Measurements from ENCODE around the gene GPR153.
"Not testable (repeated sequence)": the region's sequence is repeated elsewhere in the genome, so short reads cannot be mapped to it uniquely, and the experiment has no call there.

GPR153 gene

GRCh38 chr1:6260961-6261614 is at the start of gene GPR153:
Gene GPR153 (minus strand): TSS chr1:6261098. CDS start chr1:6254905, 6,193 bp downstream.
- peak; percentile 44 to 67 for DNase-seq (ENCODE audit: low read depth in 2 of 2)

- DNase-seq (ENCODE audit: low read depth in 2 of 2), result no peak
These were observed 49.4 kb upstream of the GPR153 start for GRCh38 chr1:6310116-6310848.

- no peak for DNase-seq (ENCODE audit: low read depth in 2 of 2)
These were observed 48.7 kb upstream of the GPR153 start for GRCh38 chr1:6309564-6309963.

- DNase-seq (ENCODE audit: low read depth in 2 of 2), result no peak
These were observed 47.6 kb upstream of the GPR153 start for GRCh38 chr1:6308449-6308848.

- not testable (repeated sequence) for DNase-seq (ENCODE audit: low read depth in 2 of 2)
These were observed 46.8 kb upstream of the GPR153 start for GRCh38 chr1:6307682-6308081.

- no peak for DNase-seq (ENCODE audit: low read depth in 2 of 2)
These were observed 46.2 kb upstream of the GPR153 start for GRCh38 chr1:6307099-6307498.

- no peak for DNase-seq (ENCODE audit: low read depth in 2 of 2)
These were observed 42.6 kb upstream of the GPR153 start for GRCh38 chr1:6303397-6304012.

- DNase-seq (ENCODE audit: low read depth in 2 of 2), result no peak
These were observed 41.7 kb upstream of the GPR153 start for GRCh38 chr1:6302568-6302967.

- DNase-seq (ENCODE audit: low read depth in 2 of 2), result no peak
These were observed 40.6 kb upstream of the GPR153 start for GRCh38 chr1:6301526-6301925.

- no peak for DNase-seq (ENCODE audit: low read depth in 2 of 2)
These were observed 39.6 kb upstream of the GPR153 start for GRCh38 chr1:6300342-6301048.

GRCh38 chr1:6299557-6300165 is 38.8 kb upstream of the GPR153 start:
- no peak for DNase-seq (ENCODE audit: low read depth in 2 of 2)

GRCh38 chr1:6298940-6299465 is 38.1 kb upstream of the GPR153 start:
- DNase-seq (ENCODE audit: low read depth in 2 of 2), result no peak

GRCh38 chr1:6298530-6298929 is 37.6 kb upstream of the GPR153 start:
- DNase-seq (ENCODE audit: low read depth in 2 of 2), result no peak

- DNase-seq (ENCODE audit: low read depth in 2 of 2), result no peak
These were observed 35.0 kb upstream of the GPR153 start for GRCh38 chr1:6295910-6296309.

GRCh38 chr1:6294890-6295556 is 34.1 kb upstream of the GPR153 start:
- DNase-seq (ENCODE audit: low read depth in 2 of 2), result no peak

- DNase-seq (ENCODE audit: low read depth in 2 of 2), result no peak
These were observed 33.4 kb upstream of the GPR153 start for GRCh38 chr1:6294080-6294889.

- no peak for DNase-seq (ENCODE audit: low read depth in 2 of 2)
These were observed 31.2 kb upstream of the GPR153 start for GRCh38 chr1:6292102-6292501.

GRCh38 chr1:6288665-6289064 is 27.8 kb upstream of the GPR153 start:
- DNase-seq (ENCODE audit: low read depth in 2 of 2), result no peak

GRCh38 chr1:6288026-6288425 is 27.1 kb upstream of the GPR153 start:
- no peak for DNase-seq (ENCODE audit: low read depth in 2 of 2)

GRCh38 chr1:6287431-6287886 is 26.6 kb upstream of the GPR153 start:
- no peak for DNase-seq (ENCODE audit: low read depth in 2 of 2)
